ENCODE results near the gene C14orf93. TPM values are rescaled to one million over a fixed set of nuclear protein-coding genes. Genes with fewer than 3 reads are reported as not detected.

C14orf93 gene
- polyA plus RNA-seq, 3 donors, result 2.5 to 17.6 (median 3.7) TPM

DNA sequence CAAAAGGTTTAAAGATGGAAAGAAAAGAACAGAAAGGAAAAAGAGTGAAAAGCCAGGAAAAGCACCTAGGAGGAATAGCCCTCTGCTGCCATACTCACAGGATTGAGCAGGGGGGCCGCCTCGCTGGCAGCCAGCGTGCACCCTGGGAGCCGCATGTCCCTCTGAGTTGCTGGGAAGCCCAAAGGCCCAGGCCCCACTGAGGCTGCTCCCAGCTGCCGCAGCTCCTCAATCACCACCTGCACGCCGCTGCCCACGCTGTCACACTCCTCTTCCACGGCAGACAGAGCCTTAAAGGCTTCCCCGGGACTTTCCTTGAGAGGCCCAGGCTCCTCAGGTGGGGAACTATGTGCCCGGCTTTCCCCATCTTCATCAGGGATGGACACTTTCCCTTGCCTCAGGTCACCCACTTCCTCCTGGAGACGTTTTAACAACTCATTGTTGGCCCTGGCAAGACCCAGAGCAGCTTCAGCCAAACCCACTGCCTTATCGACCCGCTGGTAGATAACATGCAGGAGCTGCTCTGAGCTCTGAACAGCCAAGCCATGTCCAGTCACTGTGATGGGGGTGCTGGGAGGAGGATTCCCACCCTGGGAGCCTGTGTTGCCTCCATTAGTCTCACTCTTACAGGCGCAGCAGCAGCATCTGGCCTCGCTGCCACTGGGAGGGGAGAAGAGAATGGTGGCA, 11.5 kb downstream of the C14orf93 start:
- H2AFZ ChIP-seq (ENCODE audit: insufficient read depth, low read depth, low read length, poor library complexity, severe bottlenecking), result no peak overlapping the region
- no peaks in the 10 kb centered on the region for H4K20me1 ChIP-seq (ENCODE audit: insufficient read depth, low read length)
- Mint-ChIP-seq H3K27me3 (ENCODE audit: low read depth in 3 of 3) (no peaks in the 10 kb centered on the region), H3K4me1 (peaks cover 5% of the 10 kb centered on the region), H3K36me3 (peaks cover 14 to 22% of the 10 kb centered on the region in 2 donors), H3K27ac (no peak overlapping the region), H3K9me3 (no peaks in the 10 kb centered on the region), H3K4me3 (no peak overlapping the region)
- no peaks in the 10 kb centered on the region for H3K9me3 ChIP-seq (replicated peaks in 1 of 2; ENCODE audit: control insufficient read depth in 1 of 2, insufficient read depth in 1 of 2, low read length in 2 of 2)
- intact Hi-C loops (cut with micrococcal nuclease), result no loop called here
- H3K9ac ChIP-seq (ENCODE audit: insufficient read depth, low read length, poor library complexity, severe bottlenecking), result no peak overlapping the region
- H3K27me3 ChIP-seq (ENCODE audit: control insufficient read depth in 2 of 2, insufficient read depth in 2 of 2, low read length in 2 of 2), result no peaks in the 10 kb centered on the region
- no peak overlapping the region for H3K4me3 ChIP-seq (replicated peaks in 1 of 3; ENCODE audit: low read depth in 2 of 3, low read length in 3 of 3)
- H3K27ac ChIP-seq (ENCODE audit: low read depth in 1 of 2, low read length in 2 of 2), result no peak overlapping the region
- H3K4me1 ChIP-seq (ENCODE audit: control insufficient read depth in 1 of 2, insufficient read depth in 2 of 2, low read length in 2 of 2), result no peaks in the 10 kb centered on the region
- 94% methylated on average over 14 of the region's 16 CpGs for WGBS (ENCODE audit: insufficient coverage)
- DNase-seq, result no peak
- no peaks in the 10 kb centered on the region for H3K79me2 ChIP-seq (ENCODE audit: insufficient read depth, low read length)
- H3K4me2 ChIP-seq (replicated peaks; ENCODE audit: extremely low read depth, low read length, poor library complexity, severe bottlenecking), result no peak overlapping the region
- peaks cover 5 to 18% of the 10 kb centered on the region in 2 donors for H3K36me3 ChIP-seq (replicated peaks in 1 of 2; ENCODE audit: control insufficient read depth in 1 of 2, insufficient read depth in 2 of 2, low read length in 2 of 2)
- no peak for TF ChIP-seq CTCF (IDR thresholded peaks at IDR 0.05)

DNA sequence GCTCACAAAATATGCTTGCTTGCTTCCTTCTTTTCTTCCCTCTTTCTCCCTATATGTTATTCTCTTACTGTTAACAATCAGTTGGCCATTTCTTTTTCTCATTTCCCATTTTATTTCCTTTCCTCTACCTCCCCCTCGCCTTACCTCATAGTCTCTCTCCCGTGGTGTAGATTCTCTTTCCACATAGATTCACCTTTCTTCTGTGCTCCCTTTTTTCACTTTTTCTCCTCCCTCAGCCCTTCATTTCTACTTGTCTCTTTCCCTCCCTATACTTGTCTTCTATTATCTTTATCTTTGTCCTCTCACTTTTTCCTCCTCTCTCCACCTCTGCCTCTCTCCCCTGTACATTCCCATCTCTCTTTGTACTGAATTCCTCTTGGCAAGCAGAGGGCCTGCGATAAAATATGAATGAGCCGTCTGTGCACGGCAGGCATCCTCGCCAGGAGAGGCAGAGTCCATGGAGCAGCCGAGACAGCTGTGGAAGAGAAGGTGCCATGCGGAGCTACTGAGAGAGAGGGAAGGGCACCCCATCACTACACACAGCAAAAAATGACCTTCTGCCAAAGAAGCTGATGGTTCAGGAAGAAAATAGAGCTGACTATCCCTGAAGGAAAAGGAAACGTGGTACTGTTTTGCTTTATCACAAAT, 12.1 kb downstream of the C14orf93 start:
- intact Hi-C loops (cut with micrococcal nuclease), result no loop called here
- H3K4me1 Mint-ChIP-seq, result peaks cover 5% of the 10 kb centered on the region

More for the DNA sequence above, 12.1 kb downstream of the C14orf93 start:
- Histone ChIP-seq H4K20me1 (ENCODE audit: insufficient read depth, low read length) (no peaks in the 10 kb centered on the region), H3K4me2 (replicated peaks; ENCODE audit: extremely low read depth, low read length, poor library complexity, severe bottlenecking) (no peak overlapping the region), H3K9ac (ENCODE audit: insufficient read depth, low read length, poor library complexity, severe bottlenecking) (no peak overlapping the region), H2AFZ (ENCODE audit: insufficient read depth, low read depth, low read length, poor library complexity, severe bottlenecking) (no peak overlapping the region), H3K79me2 (ENCODE audit: insufficient read depth, low read length) (no peaks in the 10 kb centered on the region), H3K9me3 (replicated peaks in 1 of 2; ENCODE audit: control insufficient read depth in 1 of 2, insufficient read depth in 1 of 2, low read length in 2 of 2) (no peaks in the 10 kb centered on the region), H3K36me3 (replicated peaks in 1 of 2; ENCODE audit: control insufficient read depth in 1 of 2, insufficient read depth in 2 of 2, low read length in 2 of 2) (peaks cover 5 to 24% of the 10 kb centered on the region in 2 donors), H3K27me3 (ENCODE audit: control insufficient read depth in 2 of 2, insufficient read depth in 2 of 2, low read length in 2 of 2) (no peaks in the 10 kb centered on the region), H3K4me3 (replicated peaks in 1 of 3; ENCODE audit: low read depth in 2 of 3, low read length in 3 of 3) (no peak overlapping the region), H3K27ac (ENCODE audit: low read depth in 1 of 2, low read length in 2 of 2) (no peak overlapping the region), H3K4me1 (ENCODE audit: control insufficient read depth in 1 of 2, insufficient read depth in 2 of 2, low read length in 2 of 2) (no peaks in the 10 kb centered on the region)
- 15% methylated on average over 2 of the region's 9 CpGs for WGBS (ENCODE audit: insufficient coverage)
- no peak overlapping the region for H3K27ac Mint-ChIP-seq
- peaks cover 20 to 27% of the 10 kb centered on the region in 2 donors for H3K36me3 Mint-ChIP-seq
- no peaks in the 10 kb centered on the region for H3K9me3 Mint-ChIP-seq
- H3K4me3 Mint-ChIP-seq, result no peak overlapping the region
- no peaks in the 10 kb centered on the region for H3K27me3 Mint-ChIP-seq (ENCODE audit: low read depth in 3 of 3)
- no peak for DNase-seq
- TF ChIP-seq CTCF (IDR thresholded peaks at IDR 0.05), result no peak
